Fibroblast of pulmonary artery (primary cell): ENCODE results near the gene THSD7B.

Experiments
- DNase-seq: peaks from one replicate; pipeline ENCODE4 v3.0.0-alpha.2; 2010; ENCODE audit warnings: low read depth
- H3K4me3 ChIP-seq: replicated peaks from 2 replicates; pipeline ENCODE4 v1.5.1; 2011; ENCODE audit warnings: low read depth, mild to moderate bottlenecking, control low read depth, low read length, moderate library complexity
- CTCF ChIP-seq: IDR thresholded peaks from 2 replicates; pipeline ENCODE4 v1.5.1; 2011; ENCODE audit warnings: mild to moderate bottlenecking, control low read depth, low read length, inconsistent platforms; ENCODE audit errors: missing control alignments

Gene THSD7B

GRCh38 chr2:136919682-136920081, 154.3 kb downstream of the THSD7B start:
- H3K4me3 ChIP-seq = no peak overlapping the region
- no peak for TF ChIP-seq CTCF
- DNase-seq = no peak

- no peak for TF ChIP-seq CTCF
- no peak overlapping the region for H3K4me3 ChIP-seq
- DNase-seq = no peak
These were observed 155.4 kb downstream of the THSD7B start for GRCh38 chr2:136920652-136921333.

DNA sequence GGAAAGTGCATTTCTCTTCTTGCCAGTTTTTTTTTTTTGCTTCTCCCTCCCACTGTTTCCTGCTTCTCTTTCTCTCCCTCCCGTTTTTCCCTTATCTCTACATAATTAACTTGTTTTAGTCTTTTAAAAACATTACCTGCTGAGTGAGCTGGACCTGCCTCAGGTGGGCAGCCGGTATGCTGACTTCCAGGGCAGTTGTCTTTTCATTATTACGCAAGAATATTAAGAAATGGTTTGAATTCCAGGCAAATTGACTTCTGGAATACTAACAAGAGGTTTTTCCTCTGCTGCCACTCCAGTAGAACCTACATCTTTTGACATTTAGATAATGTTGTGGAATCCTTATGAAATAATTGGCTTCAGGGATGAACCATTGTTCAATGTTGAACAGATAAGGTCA, 161.8 kb downstream of the THSD7B start:
- TF ChIP-seq CTCF = no peak
- no peak for DNase-seq
- H3K4me3 ChIP-seq = no peak overlapping the region

DNA sequence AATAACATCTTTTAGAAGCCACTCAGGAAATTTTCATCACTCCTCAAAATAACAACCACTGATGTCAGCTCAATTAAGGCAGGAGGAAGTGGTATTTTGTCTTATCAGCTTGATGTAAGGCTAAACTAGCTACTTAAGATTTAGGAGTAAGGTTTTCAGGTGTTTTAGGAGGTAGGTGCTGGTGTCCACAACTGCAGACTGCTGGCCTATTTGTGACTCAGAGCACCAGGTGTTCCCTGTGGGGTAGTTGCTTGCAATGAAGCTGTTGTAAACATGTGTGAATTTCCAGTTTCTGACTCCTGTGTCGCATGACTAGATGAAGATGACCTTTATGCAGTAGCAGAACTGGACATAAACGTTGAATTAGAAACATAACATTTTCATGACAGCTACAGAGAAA, 164.2 kb downstream of the THSD7B start:
- no peak overlapping the region for H3K4me3 ChIP-seq
- no peak for DNase-seq
- TF ChIP-seq CTCF = no peak

DNA sequence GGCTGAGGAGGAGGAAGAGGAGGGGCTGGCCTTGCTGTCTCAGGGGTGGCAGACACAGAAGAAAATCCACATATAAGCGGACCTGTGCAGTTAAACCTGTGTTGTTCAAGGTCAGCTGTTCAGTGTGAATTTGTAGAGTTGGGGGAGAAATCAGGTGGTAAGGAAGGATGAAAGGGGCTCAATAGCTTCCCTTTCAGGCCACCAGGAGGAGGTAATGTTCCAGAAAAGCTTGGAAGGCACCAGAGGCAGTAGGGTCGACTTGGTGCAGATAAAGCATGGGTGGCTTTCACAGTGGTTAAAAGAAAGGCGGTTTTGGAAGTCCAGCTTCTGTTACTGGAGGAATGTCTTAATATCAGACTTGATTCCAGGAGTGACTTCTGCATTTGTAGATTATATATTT, 167.4 kb downstream of the THSD7B start:
- peak; percentile 8 for TF ChIP-seq CTCF
- no peak for DNase-seq

DNA sequence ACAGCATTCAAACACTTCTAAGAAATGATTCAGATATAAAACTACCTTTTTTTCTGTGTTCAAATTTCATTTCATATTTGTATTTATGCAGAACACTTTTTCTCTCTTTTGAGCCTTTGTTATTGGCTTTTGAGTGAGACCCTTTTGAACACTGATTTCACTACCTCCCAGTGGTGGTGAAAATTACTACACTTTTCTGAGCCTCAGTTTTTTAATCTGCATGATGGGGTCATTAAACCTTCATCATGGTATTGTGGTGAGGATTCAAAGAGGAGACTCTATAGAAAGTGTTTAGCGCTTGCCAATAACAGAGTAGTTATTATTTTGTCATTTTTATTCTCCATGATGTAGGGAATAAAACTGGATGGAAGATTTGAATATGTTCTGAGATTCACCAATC, 169.8 kb downstream of the THSD7B start:
- no peak overlapping the region for H3K4me3 ChIP-seq
- no peak for TF ChIP-seq CTCF
- DNase-seq = no peak

More for the DNA sequence above, 167.4 kb downstream of the THSD7B start:
- no peak overlapping the region for H3K4me3 ChIP-seq

DNA sequence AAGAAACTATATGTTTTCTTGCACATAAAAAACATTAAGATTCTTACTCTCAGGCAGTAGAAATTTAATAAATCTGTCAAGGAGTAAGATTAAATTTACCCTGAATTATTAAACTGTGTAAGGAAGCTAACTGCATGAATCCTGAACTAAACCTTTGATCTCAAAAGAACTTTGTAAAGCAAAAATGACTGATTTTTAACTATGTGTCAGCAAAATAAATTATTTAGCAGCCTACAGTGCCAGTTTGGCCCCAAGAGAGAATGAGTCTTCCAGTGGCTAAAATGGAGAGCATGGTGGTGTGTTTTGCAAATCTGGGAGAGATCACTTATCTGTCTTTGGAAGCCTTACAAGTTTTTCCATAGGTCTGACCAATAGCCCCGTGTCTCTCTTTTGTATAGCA, 190.7 kb downstream of the THSD7B start:
- no peak overlapping the region for H3K4me3 ChIP-seq
- DNase-seq = no peak
- no peak for TF ChIP-seq CTCF
